HEK293 (cell line): ENCODE measurements around the gene PLEKHJ1.
A peak's percentile ranks its signal among the peaks of the same experiment; 100 is the strongest.

Source experiments
- CTCF ChIA-PET: fragments of 350-600 bp; formaldehyde crosslinking; extraction: SDS; loops from one replicate; lab custom pipeline; 2021; ENCODE audit warnings: antibody characterized with exemption; lab: Yijun Ruan, JAX
- POLR2A ChIA-PET: fragments of 300-600 bp; formaldehyde crosslinking; extraction: SDS; loops from one replicate; lab custom pipeline; 2020; ENCODE audit warnings: antibody characterized with exemption, inconsistent platforms; lab: Yijun Ruan, JAX
- H3K27ac ChIP-seq: fragments of 200-500 bp; sonication (Bioruptor generic); 2 replicates; pipeline ENCODE4 v1.5.1; 2014; ENCODE audit warnings: low read depth, low read length, control low read depth, inconsistent platforms; ENCODE audit errors: extremely low read depth
- H3K36me3 ChIP-seq, 2 experiments: fragments of 200-500 bp in 1 of 2; sonication (Bioruptor generic) in 1 of 2; 1 replicate in 1 of 2; 2 replicates in 1 of 2; pipeline ENCODE4 v1.5.1; 2014 to 2017; ENCODE audit warnings: inconsistent platforms in 2 of 2, low read length in 2 of 2; ENCODE audit not compliant: control insufficient read depth in 2 of 2, insufficient read depth in 1 of 2
- H3K4me1 ChIP-seq: fragments of 200-500 bp; sonication (Bioruptor generic); 2 replicates; pipeline ENCODE4 v1.5.1; 2014; ENCODE audit warnings: mild to moderate bottlenecking, low read length, inconsistent platforms; ENCODE audit not compliant: control insufficient read depth, insufficient read depth
- H3K4me3 ChIP-seq: 2 replicates; pipeline ENCODE4 v1.5.1; 2011; ENCODE audit warnings: low read depth, mild to moderate bottlenecking, control low read depth, low read length, moderate library complexity
- H3K9me3 ChIP-seq: fragments of 200-500 bp; sonication (Bioruptor generic); 2 replicates; pipeline ENCODE4 v1.5.1; 2014; ENCODE audit warnings: low read depth, low read length, inconsistent platforms; ENCODE audit not compliant: control insufficient read depth, insufficient read depth
- GLI2 ChIP-seq: fragments of 450-650 bp; formaldehyde crosslinking; IDR thresholded peaks from 2 replicates; pipeline ENCODE4; 2017; ENCODE audit warnings: missing biosample characterization, missing genetic modification characterization, low read depth, borderline replicate concordance
- HOXA7 ChIP-seq: sonication (generic); formaldehyde crosslinking; IDR thresholded peaks from 2 replicates; pipeline ENCODE4 v1.8.1; 2022; ENCODE audit warnings: missing genetic modification reagents, borderline replicate concordance
- SCRT1 ChIP-seq: fragments of 450-650 bp; formaldehyde crosslinking; IDR thresholded peaks from 2 replicates; pipeline ENCODE4 v1.5.1; 2016; ENCODE audit warnings: missing biosample characterization, missing genetic modification characterization, borderline replicate concordance
- SCRT2 ChIP-seq: fragments of 450-650 bp; formaldehyde crosslinking; IDR thresholded peaks from 2 replicates; pipeline ENCODE4 v1.5.1; 2016; ENCODE audit warnings: missing biosample characterization, missing genetic modification characterization
- SETDB1 ChIP-seq: IDR thresholded peaks from one replicate; pipeline ENCODE4 v1.6.1; 2017; ENCODE audit warnings: mild to moderate bottlenecking, low read length, moderate library complexity, mixed read lengths; ENCODE audit not compliant: insufficient read length
- ZBTB20 ChIP-seq: fragments of 450-650 bp; formaldehyde crosslinking; IDR thresholded peaks from 2 replicates; pipeline ENCODE4 v1.5.1; 2016; ENCODE audit warnings: missing biosample characterization, missing genetic modification characterization
- ZBTB8A ChIP-seq: fragments of 450-650 bp; formaldehyde crosslinking; IDR thresholded peaks from 2 replicates; pipeline ENCODE4 v1.5.1; 2016; ENCODE audit warnings: missing biosample characterization, missing genetic modification characterization
- ZEB2 ChIP-seq: fragments of 450-650 bp; formaldehyde crosslinking; IDR thresholded peaks from 2 replicates; pipeline ENCODE4 v1.5.1; 2016; ENCODE audit warnings: missing biosample characterization, missing genetic modification characterization
- ZFHX2 ChIP-seq: fragments of 450-650 bp; formaldehyde crosslinking; conservative IDR thresholded peaks from 2 replicates; pipeline ENCODE4 v1.5.1; 2016; ENCODE audit warnings: missing biosample characterization, missing genetic modification characterization
- ZFP3 ChIP-seq: fragments of 450-650 bp; formaldehyde crosslinking; IDR thresholded peaks from 2 replicates; pipeline ENCODE4 v1.5.1; 2016; ENCODE audit warnings: low read depth, missing biosample characterization, missing genetic modification characterization
- ZIC2 ChIP-seq: fragments of 450-650 bp; formaldehyde crosslinking; IDR thresholded peaks from 2 replicates; pipeline ENCODE4 v1.5.1; 2016; ENCODE audit warnings: missing biosample characterization, missing genetic modification characterization
- ZNF223 ChIP-seq: fragments of 450-650 bp; formaldehyde crosslinking; IDR thresholded peaks from 2 replicates; pipeline ENCODE4 v1.5.1; 2016; ENCODE audit warnings: missing biosample characterization, missing genetic modification characterization
- ZNF239 ChIP-seq: fragments of 450-650 bp; formaldehyde crosslinking; IDR thresholded peaks from 2 replicates; pipeline ENCODE4 v1.5.1; 2016; ENCODE audit warnings: missing biosample characterization, missing genetic modification characterization
- ZNF24 ChIP-seq: fragments of 450-650 bp; formaldehyde crosslinking; IDR thresholded peaks from 2 replicates; pipeline ENCODE4 v1.5.1; 2016; ENCODE audit warnings: missing biosample characterization, missing genetic modification characterization
- ZNF292 ChIP-seq: fragments of 450-650 bp; formaldehyde crosslinking; IDR thresholded peaks from 2 replicates; pipeline ENCODE4 v1.5.1; 2016; ENCODE audit warnings: low read depth, missing biosample characterization, missing genetic modification characterization, borderline replicate concordance
- ZNF341 ChIP-seq: fragments of 450-650 bp; formaldehyde crosslinking; IDR thresholded peaks from 2 replicates; pipeline ENCODE4; 2016; ENCODE audit warnings: low read depth, missing biosample characterization, missing genetic modification characterization
- ZNF366 ChIP-seq: fragments of 450-650 bp; formaldehyde crosslinking; conservative IDR thresholded peaks from 2 replicates; pipeline ENCODE4 v1.5.1; 2016; ENCODE audit warnings: missing biosample characterization, missing genetic modification characterization
- ZNF600 ChIP-seq: fragments of 450-650 bp; formaldehyde crosslinking; IDR thresholded peaks from 2 replicates; pipeline ENCODE4 v1.5.1; 2016; ENCODE audit warnings: missing biosample characterization, missing genetic modification characterization
- ZNF768 ChIP-seq: fragments of 450-650 bp; formaldehyde crosslinking; IDR thresholded peaks from 2 replicates; pipeline ENCODE4 v1.5.1; 2018; ENCODE audit warnings: missing biosample characterization, mild to moderate bottlenecking, missing genetic modification characterization
- TF ChIP-seq, protein P1 (sequence below): fragments of 450-650 bp; formaldehyde crosslinking; conservative IDR thresholded peaks from 2 replicates; pipeline ENCODE4 v1.5.1; 2016; ENCODE audit warnings: low read depth, missing biosample characterization, missing genetic modification characterization
- TF ChIP-seq, protein P2 (sequence below): fragments of 450-650 bp; formaldehyde crosslinking; IDR thresholded peaks from 2 replicates; pipeline ENCODE4 v1.5.1; 2016; ENCODE audit warnings: missing biosample characterization, missing genetic modification characterization
- TF ChIP-seq, protein P3 (sequence below): fragments of 450-650 bp; formaldehyde crosslinking; IDR thresholded peaks from 2 replicates; pipeline ENCODE4 v1.5.1; 2017; ENCODE audit warnings: missing biosample characterization, missing genetic modification characterization
- TF ChIP-seq, protein P4 (sequence below): fragments of 450-650 bp; formaldehyde crosslinking; IDR thresholded peaks from 2 replicates; pipeline ENCODE4 v1.5.1; 2016; ENCODE audit warnings: missing biosample characterization, missing genetic modification characterization

Gene PLEKHJ1

DNA sequence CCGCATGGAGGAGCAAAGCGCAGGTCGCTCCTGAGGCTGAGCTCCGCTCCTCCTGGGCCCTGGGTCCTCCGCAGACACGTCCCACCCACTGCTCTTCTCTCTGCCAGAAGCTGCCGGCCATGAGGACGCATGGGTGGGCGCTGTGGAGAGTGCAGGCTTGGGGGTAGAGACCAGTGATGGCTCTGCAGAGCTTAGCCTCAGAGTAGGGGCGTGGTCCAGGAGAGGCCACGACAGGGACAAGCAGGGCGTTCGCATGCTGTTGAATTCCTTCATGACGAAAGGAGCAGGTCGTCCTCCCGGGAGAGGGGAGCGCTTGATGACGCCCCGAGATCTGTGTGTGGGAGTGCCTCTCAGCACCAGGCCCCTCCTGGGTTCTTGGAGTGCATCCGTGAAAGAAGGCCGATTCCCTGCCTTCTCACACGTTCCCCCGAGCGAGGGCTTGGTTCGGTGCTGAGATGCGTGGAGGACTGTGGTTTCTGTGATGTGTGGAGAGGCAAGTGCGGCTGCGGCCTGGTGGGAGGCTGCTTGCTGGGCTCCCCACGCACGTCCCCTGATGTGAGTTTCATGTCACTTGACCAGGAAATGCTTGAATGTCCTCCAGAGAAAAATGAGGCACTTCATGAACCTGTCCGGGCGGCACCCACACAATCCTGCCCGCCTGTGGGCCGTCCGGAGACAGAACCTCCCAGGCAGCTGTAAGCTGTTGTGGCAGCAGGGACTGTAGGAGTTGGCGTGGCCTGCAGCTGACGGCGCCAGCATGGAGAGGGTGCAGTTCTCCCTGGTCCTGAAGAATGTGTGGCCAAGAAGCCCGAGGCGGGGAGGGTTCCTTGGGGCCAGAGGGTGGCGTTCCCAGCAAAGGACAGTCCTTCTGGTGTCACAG lies 5.0 kb upstream of the PLEKHJ1 start (continued):
- TF ChIP-seq, protein P1, sequence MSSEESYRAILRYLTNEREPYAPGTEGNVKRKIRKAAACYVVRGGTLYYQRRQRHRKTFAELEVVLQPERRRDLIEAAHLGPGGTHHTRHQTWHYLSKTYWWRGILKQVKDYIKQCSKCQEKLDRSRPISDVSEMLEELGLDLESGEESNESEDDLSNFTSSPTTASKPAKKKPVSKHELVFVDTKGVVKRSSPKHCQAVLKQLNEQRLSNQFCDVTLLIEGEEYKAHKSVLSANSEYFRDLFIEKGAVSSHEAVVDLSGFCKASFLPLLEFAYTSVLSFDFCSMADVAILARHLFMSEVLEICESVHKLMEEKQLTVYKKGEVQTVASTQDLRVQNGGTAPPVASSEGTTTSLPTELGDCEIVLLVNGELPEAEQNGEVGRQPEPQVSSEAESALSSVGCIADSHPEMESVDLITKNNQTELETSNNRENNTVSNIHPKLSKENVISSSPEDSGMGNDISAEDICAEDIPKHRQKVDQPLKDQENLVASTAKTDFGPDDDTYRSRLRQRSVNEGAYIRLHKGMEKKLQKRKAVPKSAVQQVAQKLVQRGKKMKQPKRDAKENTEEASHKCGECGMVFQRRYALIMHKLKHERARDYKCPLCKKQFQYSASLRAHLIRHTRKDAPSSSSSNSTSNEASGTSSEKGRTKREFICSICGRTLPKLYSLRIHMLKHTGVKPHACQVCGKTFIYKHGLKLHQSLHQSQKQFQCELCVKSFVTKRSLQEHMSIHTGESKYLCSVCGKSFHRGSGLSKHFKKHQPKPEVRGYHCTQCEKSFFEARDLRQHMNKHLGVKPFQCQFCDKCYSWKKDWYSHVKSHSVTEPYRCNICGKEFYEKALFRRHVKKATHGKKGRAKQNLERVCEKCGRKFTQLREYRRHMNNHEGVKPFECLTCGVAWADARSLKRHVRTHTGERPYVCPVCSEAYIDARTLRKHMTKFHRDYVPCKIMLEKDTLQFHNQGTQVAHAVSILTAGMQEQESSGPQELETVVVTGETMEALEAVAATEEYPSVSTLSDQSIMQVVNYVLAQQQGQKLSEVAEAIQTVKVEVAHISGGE (tag by site-specific recombination) = peak; percentile 55
- TF ChIP-seq ZNF341 (tag by site-specific recombination) = 0 out of 2 replicates have a peak, but pooled peaks have one; percentile 20
- TF ChIP-seq ZEB2 = 0 out of 2 replicates have a peak, but pooled peaks have one; percentile 4
- peak; percentile 26 for TF ChIP-seq ZIC2 (tag by site-specific recombination)

DNA sequence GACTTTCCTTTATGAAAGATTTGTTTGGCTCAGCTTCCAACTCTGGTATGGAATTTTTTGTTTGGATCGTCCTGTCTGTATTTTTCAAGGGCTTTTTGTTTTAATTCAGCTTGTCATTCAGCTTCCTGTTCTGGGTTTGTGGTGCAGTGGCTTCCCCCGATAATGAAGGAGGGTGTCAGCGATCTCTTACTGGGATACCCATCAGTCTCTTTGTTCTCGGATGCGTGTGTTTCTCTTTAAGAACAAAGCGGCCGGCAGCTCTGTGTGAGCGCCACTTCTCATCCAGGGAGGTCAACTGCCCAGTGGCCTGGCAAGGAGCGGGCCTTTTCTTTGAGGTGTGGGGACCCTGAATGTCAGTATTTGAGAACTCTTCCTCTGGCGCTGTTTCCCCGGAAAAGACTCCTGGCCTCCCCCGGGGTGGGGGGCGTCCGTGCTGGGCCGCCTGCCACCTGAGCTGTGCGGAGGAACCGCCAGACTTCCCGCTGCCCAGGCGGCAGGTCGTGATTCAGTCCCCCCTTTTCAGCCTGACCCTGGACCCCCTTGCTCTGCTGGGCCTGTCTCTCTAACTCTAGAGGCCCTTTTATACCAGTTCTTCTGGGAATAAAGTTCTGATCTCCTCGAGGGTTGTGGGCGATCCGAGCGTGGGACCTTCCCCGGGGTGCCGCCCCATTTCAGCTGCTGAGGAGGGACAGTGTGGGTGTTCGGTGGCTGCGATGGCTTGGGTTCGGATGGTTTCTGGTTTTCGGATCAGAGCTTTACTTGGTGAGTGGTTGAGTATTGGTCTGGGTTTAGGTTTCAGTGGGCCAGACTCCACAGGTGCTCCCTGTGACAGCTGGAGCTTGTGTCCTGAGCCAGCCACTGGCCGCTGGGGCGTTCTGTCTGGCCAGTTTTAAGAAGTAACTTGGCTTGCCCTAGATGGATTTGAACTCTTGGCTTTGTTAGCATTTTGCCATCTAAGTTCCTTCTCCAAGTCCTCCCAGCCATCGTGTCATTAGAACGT lies 3.9 kb upstream of the PLEKHJ1 start:
- peaks cover 9 to 57% of the 10 kb centered on the region in 2 experiments for H3K36me3 ChIP-seq
- POLR2A ChIA-PET = interaction anchor here (0.9 to 2.5 kb wide), 4 partner anchors 9 to 22 kb away, joined by 3 to 14 read pairs (median 5); partner anchors contain the start of gene AMH
- H3K4me3 ChIP-seq = peak overlapping the region; percentile 24
- peak overlapping the region; percentile 22; the same call in 1 of the 2 replicates for H3K27ac ChIP-seq
- CTCF ChIA-PET = interaction anchor here (0.9 to 4.5 kb wide), 3 partner anchors 21 to 32 kb away, joined by 3 to 29 read pairs (median 3); no protein-coding TSS in a partner anchor
- H3K9me3 ChIP-seq = no peaks in the 10 kb centered on the region
- H3K4me1 ChIP-seq = peaks cover 4% of the 10 kb centered on the region; the same call in 1 of the 2 replicates
- TF ChIP-seq ZBTB20 (tag by site-specific recombination) = no peak
- peak; percentile 8; the same call in 1 of the 2 replicates for TF ChIP-seq ZEB2
- TF ChIP-seq, protein P2, sequence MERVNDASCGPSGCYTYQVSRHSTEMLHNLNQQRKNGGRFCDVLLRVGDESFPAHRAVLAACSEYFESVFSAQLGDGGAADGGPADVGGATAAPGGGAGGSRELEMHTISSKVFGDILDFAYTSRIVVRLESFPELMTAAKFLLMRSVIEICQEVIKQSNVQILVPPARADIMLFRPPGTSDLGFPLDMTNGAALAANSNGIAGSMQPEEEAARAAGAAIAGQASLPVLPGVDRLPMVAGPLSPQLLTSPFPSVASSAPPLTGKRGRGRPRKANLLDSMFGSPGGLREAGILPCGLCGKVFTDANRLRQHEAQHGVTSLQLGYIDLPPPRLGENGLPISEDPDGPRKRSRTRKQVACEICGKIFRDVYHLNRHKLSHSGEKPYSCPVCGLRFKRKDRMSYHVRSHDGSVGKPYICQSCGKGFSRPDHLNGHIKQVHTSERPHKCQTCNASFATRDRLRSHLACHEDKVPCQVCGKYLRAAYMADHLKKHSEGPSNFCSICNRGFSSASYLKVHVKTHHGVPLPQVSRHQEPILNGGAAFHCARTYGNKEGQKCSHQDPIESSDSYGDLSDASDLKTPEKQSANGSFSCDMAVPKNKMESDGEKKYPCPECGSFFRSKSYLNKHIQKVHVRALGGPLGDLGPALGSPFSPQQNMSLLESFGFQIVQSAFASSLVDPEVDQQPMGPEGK (tag by site-specific recombination) = peak; percentile 48; the same call in 1 of the 2 replicates
- TF ChIP-seq SCRT2 = peak; percentile 96
- no peak for TF ChIP-seq ZNF366
- TF ChIP-seq ZNF600 = peak; percentile 82
- TF ChIP-seq ZFP3 (tag by site-specific recombination) = no peak
- TF ChIP-seq ZNF239 = no peak
- no peak for TF ChIP-seq ZNF24
- TF ChIP-seq ZBTB8A (tag by site-specific recombination) = no peak
- TF ChIP-seq, protein P3, sequence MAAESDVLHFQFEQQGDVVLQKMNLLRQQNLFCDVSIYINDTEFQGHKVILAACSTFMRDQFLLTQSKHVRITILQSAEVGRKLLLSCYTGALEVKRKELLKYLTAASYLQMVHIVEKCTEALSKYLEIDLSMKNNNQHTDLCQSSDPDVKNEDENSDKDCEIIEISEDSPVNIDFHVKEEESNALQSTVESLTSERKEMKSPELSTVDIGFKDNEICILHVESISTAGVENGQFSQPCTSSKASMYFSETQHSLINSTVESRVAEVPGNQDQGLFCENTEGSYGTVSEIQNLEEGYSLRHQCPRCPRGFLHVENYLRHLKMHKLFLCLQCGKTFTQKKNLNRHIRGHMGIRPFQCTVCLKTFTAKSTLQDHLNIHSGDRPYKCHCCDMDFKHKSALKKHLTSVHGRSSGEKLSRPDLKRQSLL (tag by site-specific recombination) = no peak
- no peak for TF ChIP-seq ZNF292 (tag by site-specific recombination)
- TF ChIP-seq ZIC2 (tag by site-specific recombination) = peak; percentile 28; the same call in 1 of the 2 replicates
- no peak for TF ChIP-seq SETDB1
- no peak for TF ChIP-seq ZNF223 (tag by site-specific recombination)
- peak; percentile 94 for TF ChIP-seq SCRT1 (tag by site-specific recombination)
- TF ChIP-seq ZFHX2 (tag by site-specific recombination) = peak; percentile 91
- no peak for TF ChIP-seq ZNF768 (tag by site-specific recombination)
- TF ChIP-seq, protein P4, sequence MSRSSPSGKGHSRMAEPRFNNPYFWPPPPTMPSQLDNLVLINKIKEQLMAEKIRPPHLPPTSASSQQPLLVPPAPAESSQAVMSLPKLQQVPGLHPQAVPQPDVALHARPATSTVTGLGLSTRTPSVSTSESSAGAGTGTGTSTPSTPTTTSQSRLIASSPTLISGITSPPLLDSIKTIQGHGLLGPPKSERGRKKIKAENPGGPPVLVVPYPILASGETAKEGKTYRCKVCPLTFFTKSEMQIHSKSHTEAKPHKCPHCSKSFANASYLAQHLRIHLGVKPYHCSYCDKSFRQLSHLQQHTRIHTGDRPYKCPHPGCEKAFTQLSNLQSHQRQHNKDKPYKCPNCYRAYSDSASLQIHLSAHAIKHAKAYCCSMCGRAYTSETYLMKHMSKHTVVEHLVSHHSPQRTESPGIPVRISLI (tag by site-specific recombination) = no peak
- no peak for TF ChIP-seq HOXA7 (CRISPR knock-in tag)
- TF ChIP-seq GLI2 = no peak
- TF ChIP-seq ZNF341 (tag by site-specific recombination) = no peak
